Right atrium auricular region (tissue), 2 donors: Measurements from ENCODE around the gene GLIS2. TPM values are rescaled to one million over a fixed set of nuclear protein-coding genes. Genes with fewer than 3 reads are reported as not detected.

Experiments
- DNase-seq: peaks from one replicate; pipeline ENCODE4 v3.0.0-alpha.2; 2019; ENCODE audit warnings: low spot score
- H3K27ac ChIP-seq, 2 donors: fragments of 200-600 bp; sonication (generic); 1 replicate in 1 of 2; 2 replicates in 1 of 2; pipeline ENCODE4 v1.5.1; 2016 to 2019
- H3K27me3 ChIP-seq, 2 donors: fragments of 200-600 bp; sonication (generic); one replicate each; pipeline versions ENCODE4 v1.5.1 to v1.6.0; 2017 to 2019
- H3K36me3 ChIP-seq: fragments of 200-600 bp; sonication (generic); one replicate; pipeline ENCODE4 v1.5.1; 2016
- H3K4me1 ChIP-seq, 2 donors: fragments of 200-600 bp; sonication (generic); one replicate each; pipeline versions ENCODE4 v1.5.1 to v1.6.0; 2017 to 2019
- H3K4me3 ChIP-seq, 2 donors: fragments of 200-600 bp; sonication (generic); 1 replicate in 1 of 2; 2 replicates in 1 of 2; pipeline ENCODE4 v1.5.1; 2017 to 2019; ENCODE audit warnings: mild to moderate bottlenecking in 1 of 2, moderate library complexity in 1 of 2
- H3K9me3 ChIP-seq, 2 donors: fragments of 200-600 bp; sonication (generic); one replicate each; pipeline ENCODE4 v1.5.1; 2019
- CTCF ChIP-seq, 2 donors: fragments of 200-600 bp; sonication (generic); IDR thresholded peaks; one replicate each; pipeline ENCODE4 v1.5.1; 2019; ENCODE audit warnings: antibody characterized with exemption in 2 of 2
- total RNA-seq, 2 donors: library from RNA; depleted of rRNA; stranded (reverse); fragments of >200 nt; gene quantifications; one replicate each; pipeline ENCODE4 v1.1.0, GENCODE V29; 2016

GLIS2 gene
- total RNA-seq, 2 donors from 2014 or later = 10.3 to 16.0 TPM

GRCh38 chr16:4272114-4272956 is 43.5 kb upstream of the GLIS2 start:
- TF ChIP-seq CTCF (IDR thresholded peaks at IDR 0.05) = no peak
- Histone ChIP-seq H3K4me1 (peaks cover 0 to 16% of the 10 kb centered on the region in 2 donors), H3K27ac (peak overlapping the region; percentile 82 to 90), H3K4me3 (peak overlapping the region; percentile 92 to 96), H3K27me3 (no peaks in the 10 kb centered on the region), H3K9me3 (no peaks in the 10 kb centered on the region), H3K36me3 (no peaks in the 10 kb centered on the region)
- no peak for DNase-seq

GRCh38 chr16:4273858-4274311 is 42.0 kb upstream of the GLIS2 start:
- peak in 1 of 2 donors; percentile 40 for TF ChIP-seq CTCF (IDR thresholded peaks at IDR 0.05)
- Histone ChIP-seq H3K36me3 (no peaks in the 10 kb centered on the region), H3K9me3 (no peaks in the 10 kb centered on the region)

GRCh38 chr16:4275861-4276260 is 40.0 kb upstream of the GLIS2 start:
- H3K36me3 ChIP-seq = no peaks in the 10 kb centered on the region
- H3K4me3 ChIP-seq = no peak overlapping the region
- H3K9me3 ChIP-seq = no peaks in the 10 kb centered on the region
- no peak for DNase-seq
- no peaks in the 10 kb centered on the region for H3K27me3 ChIP-seq
- peaks cover 0 to 11% of the 10 kb centered on the region in 2 donors for H3K4me1 ChIP-seq
- TF ChIP-seq CTCF (IDR thresholded peaks at IDR 0.05) = no peak
- H3K27ac ChIP-seq = no peak overlapping the region

More at GRCh38 chr16:4273858-4274311, 42.0 kb upstream of the GLIS2 start:
- no peaks in the 10 kb centered on the region for H3K27me3 ChIP-seq
- H3K4me3 ChIP-seq = peak overlapping the region; percentile 92 to 96
- peak; percentile 71 for DNase-seq
- H3K27ac ChIP-seq = peak overlapping the region; percentile 82 to 90
- peaks cover 0 to 16% of the 10 kb centered on the region in 2 donors for H3K4me1 ChIP-seq

GRCh38 chr16:4277987-4278513 is 37.8 kb upstream of the GLIS2 start:
- H3K36me3 ChIP-seq = no peaks in the 10 kb centered on the region
- no peak for DNase-seq
- TF ChIP-seq CTCF (IDR thresholded peaks at IDR 0.05) = no peak
- no peaks in the 10 kb centered on the region for H3K9me3 ChIP-seq
- no peak overlapping the region for H3K4me3 ChIP-seq
- no peak overlapping the region for H3K27ac ChIP-seq
- H3K27me3 ChIP-seq = no peaks in the 10 kb centered on the region
- peaks cover 0 to 7% of the 10 kb centered on the region in 2 donors for H3K4me1 ChIP-seq

GRCh38 chr16:4280625-4281024 is 35.2 kb upstream of the GLIS2 start:
- TF ChIP-seq CTCF (IDR thresholded peaks at IDR 0.05) = no peak
- Histone ChIP-seq H3K4me3 (no peak overlapping the region), H3K27ac (no peak overlapping the region), H3K27me3 (no peaks in the 10 kb centered on the region), H3K4me1 (no peaks in the 10 kb centered on the region), H3K9me3 (no peaks in the 10 kb centered on the region), H3K36me3 (no peaks in the 10 kb centered on the region)
- DNase-seq = no peak
